Activated CD8-positive, alpha-beta memory T cell treated with anti-CD3 and anti-CD28 coated beads, Interleukin-2, amount 10 ng/mL, durations not matched to agents 7 days and 5 days (primary cell): ENCODE data around the gene GJB6. TPM values are rescaled to one million over a fixed set of nuclear protein-coding genes. Genes with fewer than 3 reads are reported as not detected.
"Not testable (repeated sequence)": the region's sequence is repeated elsewhere in the genome, so short reads cannot be mapped to it uniquely, and the experiment has no call there.

Experiments used
- ATAC-seq: fragments of 150-1000 bp; cut with Tn5 transposase; one replicate; pipeline ENCODE4 v1.10.0; 2021; ENCODE audit warnings: moderate library complexity
- CTCF ChIA-PET: fragments of 350-600 bp; sonication (Branson Sonifier 250); formaldehyde crosslinking; loops from one replicate; lab custom pipeline; 2021; ENCODE audit warnings: antibody characterized with exemption; lab: Charles Lee
- DNase-seq: peaks from one replicate; pipeline ENCODE4 v3.0.0-alpha.2; 2020
- H3K27ac Mint-ChIP-seq: one replicate; pipeline ENCODE4 v1.8.0; 2021; ENCODE audit warnings: mild to moderate bottlenecking, mixed read lengths
- H3K27me3 Mint-ChIP-seq: one replicate; pipeline ENCODE4 v1.8.0; 2021; ENCODE audit warnings: mixed read lengths
- H3K36me3 Mint-ChIP-seq: one replicate; pipeline ENCODE4 v1.8.0; 2021; ENCODE audit warnings: mild to moderate bottlenecking, mixed read lengths
- H3K4me1 Mint-ChIP-seq: one replicate; pipeline ENCODE4 v1.8.0; 2021; ENCODE audit warnings: mixed read lengths
- H3K4me3 Mint-ChIP-seq: one replicate; pipeline ENCODE4 v1.8.0; 2021; ENCODE audit warnings: mild to moderate bottlenecking, moderate library complexity, mixed read lengths
- H3K9me3 Mint-ChIP-seq: one replicate; pipeline ENCODE4 v1.8.0; 2022; ENCODE audit warnings: low read depth, mixed read lengths
- total RNA-seq, 2 experiments: library from RNA; stranded (reverse); gene quantifications; one replicate each; pipeline ENCODE4 v1.2.3, GENCODE V29; 2021

The GJB6 gene
- 10 to 100 TPM in 1 of 2 experiments, 1 to 10 TPM in 1; 4.8 to 11.0 TPM for total RNA-seq

- DNase-seq, result no peak
- H3K9me3 Mint-ChIP-seq, result no peaks in the 10 kb centered on the region
- peak; percentile 66 for ATAC-seq
- no peaks in the 10 kb centered on the region for H3K36me3 Mint-ChIP-seq
- peaks cover 45% of the 10 kb centered on the region for H3K27me3 Mint-ChIP-seq
- peak within 1 kb of the TSS; percentile 77 for H3K27ac Mint-ChIP-seq
- CTCF ChIA-PET, result no interaction called here
- H3K4me1 Mint-ChIP-seq, result peaks cover 9% of the 10 kb centered on the region
- H3K4me3 Mint-ChIP-seq, result peak within 1 kb of the TSS; percentile 75
Observed at GRCh38 chr13:20231839-20232555, at the start of gene GJB6. Gene GJB6, minus strand, starts transcription at chr13:20232319. Its CDS starts 8,839 bp downstream, at chr13:20223480.

- not testable (repeated sequence) for DNase-seq, H3K9me3 Mint-ChIP-seq, H3K27ac Mint-ChIP-seq, ATAC-seq, H3K4me3 Mint-ChIP-seq, H3K27me3 Mint-ChIP-seq, H3K4me1 Mint-ChIP-seq, H3K36me3 Mint-ChIP-seq
- CTCF ChIA-PET, result interaction anchor here (1.0 kb wide), 1 partner anchor 79 kb away, joined by 3 read pairs; no protein-coding TSS in a partner anchor
Observed at GRCh38 chr13:20276901-20277300, 44.8 kb upstream of the GJB6 start.

GRCh38 chr13:20274466-20274865 is 42.3 kb upstream of the GJB6 start:
- H3K36me3 Mint-ChIP-seq, result no peaks in the 10 kb centered on the region
- H3K27me3 Mint-ChIP-seq, result peaks cover 7% of the 10 kb centered on the region
- no peak overlapping the region for H3K4me3 Mint-ChIP-seq
- ATAC-seq (no peak), DNase-seq (no peak)
- no peak overlapping the region for H3K27ac Mint-ChIP-seq
- no peaks in the 10 kb centered on the region for H3K4me1 Mint-ChIP-seq
- no peaks in the 10 kb centered on the region for H3K9me3 Mint-ChIP-seq
- CTCF ChIA-PET, result no interaction called here

- CTCF ChIA-PET, result no interaction called here
- DNase-seq (no peak), ATAC-seq (no peak)
- no peak overlapping the region for H3K27ac Mint-ChIP-seq
- H3K4me3 Mint-ChIP-seq, result no peak overlapping the region
- peaks cover 7% of the 10 kb centered on the region for H3K27me3 Mint-ChIP-seq
- no peaks in the 10 kb centered on the region for H3K36me3 Mint-ChIP-seq
- H3K9me3 Mint-ChIP-seq, result no peaks in the 10 kb centered on the region
- H3K4me1 Mint-ChIP-seq, result no peaks in the 10 kb centered on the region
Observed at GRCh38 chr13:20272588-20273171, 40.6 kb upstream of the GJB6 start.

- Mint-ChIP-seq H3K27ac (no peak overlapping the region), H3K27me3 (peaks cover 7% of the 10 kb centered on the region), H3K4me1 (no peaks in the 10 kb centered on the region), H3K36me3 (no peaks in the 10 kb centered on the region), H3K4me3 (no peak overlapping the region), H3K9me3 (no peaks in the 10 kb centered on the region)
- no peak for DNase-seq
- no peak for ATAC-seq
- CTCF ChIA-PET, result no interaction called here
Observed at GRCh38 chr13:20272104-20272503, 40.0 kb upstream of the GJB6 start.

- H3K27me3 Mint-ChIP-seq, result peaks cover 10% of the 10 kb centered on the region
- H3K27ac Mint-ChIP-seq, result no peak overlapping the region
- ATAC-seq (no peak), DNase-seq (no peak)
- no peaks in the 10 kb centered on the region for H3K36me3 Mint-ChIP-seq
- CTCF ChIA-PET, result no interaction called here
- H3K4me1 Mint-ChIP-seq, result no peaks in the 10 kb centered on the region
- H3K4me3 Mint-ChIP-seq, result no peak overlapping the region
- H3K9me3 Mint-ChIP-seq, result no peaks in the 10 kb centered on the region
Observed at GRCh38 chr13:20271441-20271840, 39.3 kb upstream of the GJB6 start.

- Mint-ChIP-seq H3K36me3 (no peaks in the 10 kb centered on the region), H3K4me3 (no peak overlapping the region), H3K27me3 (peaks cover 10% of the 10 kb centered on the region), H3K27ac (no peak overlapping the region), H3K4me1 (no peaks in the 10 kb centered on the region), H3K9me3 (no peaks in the 10 kb centered on the region)
- DNase-seq (no peak), ATAC-seq (no peak)
- CTCF ChIA-PET, result no interaction called here
Observed at GRCh38 chr13:20270163-20270865, 38.2 kb upstream of the GJB6 start.

- Mint-ChIP-seq H3K27ac (no peak overlapping the region), H3K36me3 (no peaks in the 10 kb centered on the region), H3K4me1 (peaks cover 7% of the 10 kb centered on the region), H3K4me3 (no peak overlapping the region), H3K9me3 (no peaks in the 10 kb centered on the region), H3K27me3 (peaks cover 8% of the 10 kb centered on the region)
- CTCF ChIA-PET, result no interaction called here
- ATAC-seq (no peak), DNase-seq (no peak)
Observed at GRCh38 chr13:20264271-20265018, 32.3 kb upstream of the GJB6 start.

GRCh38 chr13:20263393-20264044 is 31.4 kb upstream of the GJB6 start:
- H3K4me3 Mint-ChIP-seq, result no peak overlapping the region
- DNase-seq (no peak), ATAC-seq (no peak)
- no peaks in the 10 kb centered on the region for H3K36me3 Mint-ChIP-seq
- H3K4me1 Mint-ChIP-seq, result peaks cover 7% of the 10 kb centered on the region
- H3K9me3 Mint-ChIP-seq, result no peaks in the 10 kb centered on the region
- no peak overlapping the region for H3K27ac Mint-ChIP-seq
- H3K27me3 Mint-ChIP-seq, result peaks cover 10% of the 10 kb centered on the region
- CTCF ChIA-PET, result no interaction called here

- CTCF ChIA-PET, result interaction anchor here (0.6 kb wide), 1 partner anchor 1239 kb away, joined by 3 read pairs; no protein-coding TSS in a partner anchor
- H3K4me1 Mint-ChIP-seq, result peaks cover under 1% of the 10 kb centered on the region
- no peak overlapping the region for H3K4me3 Mint-ChIP-seq
- no peak overlapping the region for H3K27ac Mint-ChIP-seq
- H3K9me3 Mint-ChIP-seq, result no peaks in the 10 kb centered on the region
- DNase-seq (no peak), ATAC-seq (no peak)
- H3K27me3 Mint-ChIP-seq, result peaks cover 13% of the 10 kb centered on the region
- no peaks in the 10 kb centered on the region for H3K36me3 Mint-ChIP-seq
Observed at GRCh38 chr13:20258963-20259288, 26.8 kb upstream of the GJB6 start.

- H3K4me1 Mint-ChIP-seq, result no peaks in the 10 kb centered on the region
- H3K36me3 Mint-ChIP-seq, result no peaks in the 10 kb centered on the region
- H3K27ac Mint-ChIP-seq, result no peak overlapping the region
- CTCF ChIA-PET, result no interaction called here
- no peak overlapping the region for H3K4me3 Mint-ChIP-seq
- H3K27me3 Mint-ChIP-seq, result peaks cover 13% of the 10 kb centered on the region
- DNase-seq (no peak), ATAC-seq (no peak)
- H3K9me3 Mint-ChIP-seq, result no peaks in the 10 kb centered on the region
Observed at GRCh38 chr13:20258208-20258962, 26.3 kb upstream of the GJB6 start.

GRCh38 chr13:20254076-20254475 is 22.0 kb upstream of the GJB6 start:
- Mint-ChIP-seq H3K9me3 (no peaks in the 10 kb centered on the region), H3K27me3 (peaks cover 20% of the 10 kb centered on the region), H3K27ac (no peak overlapping the region), H3K4me3 (no peak overlapping the region), H3K36me3 (no peaks in the 10 kb centered on the region), H3K4me1 (no peaks in the 10 kb centered on the region)
- CTCF ChIA-PET, result interaction anchor here (1.6 kb wide), 1 partner anchor 13 kb away, joined by 6 read pairs; no protein-coding TSS in a partner anchor
- ATAC-seq (no peak), DNase-seq (no peak)
